Dermis blood vessel endothelial cell (primary cell): ENCODE data around the gene AP2B1. TPM values are rescaled to one million over a fixed set of nuclear protein-coding genes. Genes with fewer than 3 reads are reported as not detected.

Source experiments
- total RNA-seq: library from RNA; depleted of rRNA; stranded (reverse); fragments of >200 nt; gene quantifications from 2 replicates; pipeline ENCODE4 v1.2.3, GENCODE V29; 2014

The AP2B1 gene
- total RNA-seq, 1 donor from 2014 or later, result 110 TPM

Other genes with a start within 250 kb of the AP2B1 start
- 83.3 and 103 TPM in 2 replicates for gene SLFN11, start 213.7 kb upstream of the AP2B1 start, total RNA-seq
- 63.5 and 75.6 TPM in 2 replicates for gene SLFN12, start 154.8 kb upstream of the AP2B1 start, total RNA-seq
- 3.2 and 5.8 TPM in 2 replicates for gene SLFN13, start 138.6 kb upstream of the AP2B1 start, total RNA-seq
- under 0.01 and 0.05 TPM in 2 replicates for gene SLFN12L, start 49.6 kb upstream of the AP2B1 start, total RNA-seq
- gene SLFN14, start 26.5 kb upstream of the AP2B1 start, total RNA-seq, result not detected in 2 replicates
- 3.7 and 3.9 TPM in 2 replicates for gene PEX12, start 8.8 kb upstream of the AP2B1 start, total RNA-seq
- under 0.01 and 0.09 TPM in 2 replicates for gene RASL10B, start 144.3 kb downstream of the AP2B1 start, total RNA-seq
- 0.05 and 0.17 TPM in 2 replicates for gene GAS2L2, start 165.9 kb downstream of the AP2B1 start, total RNA-seq
- gene C17orf50, start 173.6 kb downstream of the AP2B1 start, total RNA-seq, result not detected in 2 replicates
- gene MMP28, start 208.3 kb downstream of the AP2B1 start, total RNA-seq, result 14.1 and 38.1 TPM in 2 replicates
- 68.1 and 115 TPM in 2 replicates for gene TAF15, start 222.2 kb downstream of the AP2B1 start, total RNA-seq